Stimulated activated CD8-positive, alpha-beta memory T cell treated with anti-CD3 and anti-CD28 coated beads, Interleukin-15, amount 100 ng/mL, for 48 hours (primary cell): ENCODE results near the gene USH1G.
"Not testable (repeated sequence)": the region's sequence is repeated elsewhere in the genome, so short reads cannot be mapped to it uniquely, and the experiment has no call there.

Experiments used
- DNase-seq, 2 donors: peaks; one replicate each; pipeline ENCODE4 v3.0.0-alpha.2; 2020; ENCODE audit warnings: low read depth in 2 of 2

USH1G gene

DNA sequence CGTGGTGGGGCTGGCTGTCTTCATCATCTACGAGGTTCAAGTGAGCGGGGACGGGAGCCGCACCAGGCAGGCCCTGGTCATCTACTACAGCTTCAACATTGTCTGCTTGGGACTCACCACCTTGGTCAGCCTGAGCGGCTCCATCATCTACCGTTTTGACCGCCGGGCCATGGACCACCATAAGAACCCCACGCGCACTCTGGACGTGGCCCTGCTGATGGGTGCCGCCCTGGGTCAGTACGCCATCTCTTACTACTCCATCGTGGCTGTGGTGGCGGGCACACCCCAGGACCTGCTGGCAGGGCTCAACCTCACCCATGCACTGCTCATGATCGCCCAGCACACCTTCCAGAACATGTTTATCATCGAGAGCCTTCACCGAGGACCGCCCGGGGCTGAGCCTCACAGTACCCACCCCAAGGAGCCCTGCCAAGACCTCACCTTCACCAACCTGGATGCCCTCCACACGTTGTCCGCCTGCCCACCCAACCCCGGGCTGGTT lies 7.5 kb upstream of the USH1G start:
- DNase-seq, result no peak

DNA sequence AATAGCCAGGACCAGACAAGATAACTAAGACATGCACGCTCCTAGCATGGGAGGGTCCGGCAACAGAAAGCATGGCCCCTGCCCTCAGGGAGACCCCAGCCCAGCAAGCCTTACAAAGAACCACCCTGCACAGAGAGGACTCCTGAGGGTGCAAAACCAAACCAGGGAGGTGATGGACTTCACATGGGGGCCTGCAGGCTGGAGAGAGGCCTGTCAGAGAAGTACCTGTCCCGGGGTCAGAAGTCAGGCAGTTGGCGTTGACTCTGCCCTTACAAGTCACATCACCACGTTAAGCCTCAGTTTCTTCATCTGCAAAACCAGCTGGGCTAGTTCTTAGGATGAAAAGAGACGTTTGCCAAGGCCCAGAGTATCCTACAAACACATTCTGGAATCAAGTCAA lies 5.7 kb upstream of the USH1G start:
- DNase-seq, result no peak

DNA sequence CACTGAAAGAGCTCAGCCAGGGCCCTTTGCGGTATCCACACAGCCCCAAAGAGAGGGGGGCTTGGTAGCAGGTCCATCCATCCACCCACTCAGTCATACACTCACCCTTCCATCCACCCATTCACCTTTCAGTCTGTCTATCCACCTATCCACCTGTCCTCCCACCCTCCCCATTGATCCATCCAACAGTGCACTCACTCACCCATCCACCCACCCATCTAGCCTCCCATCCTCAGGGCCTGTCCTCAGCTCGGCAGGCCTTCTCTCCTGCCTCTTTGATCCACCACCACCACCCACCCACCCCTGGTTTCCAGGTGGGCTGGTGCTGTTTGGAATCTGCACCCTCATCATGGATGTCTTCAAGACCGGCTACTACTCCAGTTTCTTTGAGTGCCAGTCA lies 2.2 kb upstream of the USH1G start:
- no peak for DNase-seq

DNA sequence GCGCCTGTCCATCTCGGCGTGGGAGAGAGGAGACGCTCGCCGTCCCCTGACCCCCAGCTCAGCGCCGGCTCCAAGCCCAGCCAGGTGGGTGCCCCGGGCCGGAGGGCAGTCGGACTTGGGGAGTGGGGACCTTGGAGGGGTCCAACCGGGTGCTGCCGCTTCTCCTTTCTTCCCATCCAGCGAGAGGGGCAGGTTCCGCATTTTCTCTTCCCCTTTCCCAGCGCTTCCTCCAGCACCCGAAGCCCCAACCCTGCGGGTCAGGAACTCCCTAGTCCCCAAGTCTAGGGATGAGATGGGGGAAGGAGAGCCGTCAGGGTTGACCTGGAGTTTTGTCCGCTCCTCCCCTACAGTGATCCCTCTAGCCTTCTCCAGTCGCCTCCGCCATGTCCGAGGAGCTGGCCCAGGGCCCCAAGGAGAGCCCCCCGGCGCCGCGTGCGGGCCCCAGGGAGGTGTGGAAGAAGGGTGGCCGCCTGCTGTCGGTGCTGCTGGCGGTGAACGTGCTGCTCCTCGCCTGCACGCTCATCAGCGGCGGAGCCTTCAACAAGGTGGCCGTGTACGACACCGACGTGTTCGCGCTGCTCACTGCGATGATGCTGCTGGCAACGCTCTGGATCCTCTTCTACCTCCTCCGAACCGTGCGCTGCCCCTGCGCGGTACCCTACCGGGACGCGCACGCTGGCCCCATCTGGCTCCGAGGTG lies 1.3 kb upstream of the USH1G start, which contains the start of gene OTOP2:
OTOP2 (plus strand) TSS at position 24 of the 699 bp plus-strand sequence; CDS start at position 384, 360 bp downstream.
- DNase-seq, result no peak

DNA sequence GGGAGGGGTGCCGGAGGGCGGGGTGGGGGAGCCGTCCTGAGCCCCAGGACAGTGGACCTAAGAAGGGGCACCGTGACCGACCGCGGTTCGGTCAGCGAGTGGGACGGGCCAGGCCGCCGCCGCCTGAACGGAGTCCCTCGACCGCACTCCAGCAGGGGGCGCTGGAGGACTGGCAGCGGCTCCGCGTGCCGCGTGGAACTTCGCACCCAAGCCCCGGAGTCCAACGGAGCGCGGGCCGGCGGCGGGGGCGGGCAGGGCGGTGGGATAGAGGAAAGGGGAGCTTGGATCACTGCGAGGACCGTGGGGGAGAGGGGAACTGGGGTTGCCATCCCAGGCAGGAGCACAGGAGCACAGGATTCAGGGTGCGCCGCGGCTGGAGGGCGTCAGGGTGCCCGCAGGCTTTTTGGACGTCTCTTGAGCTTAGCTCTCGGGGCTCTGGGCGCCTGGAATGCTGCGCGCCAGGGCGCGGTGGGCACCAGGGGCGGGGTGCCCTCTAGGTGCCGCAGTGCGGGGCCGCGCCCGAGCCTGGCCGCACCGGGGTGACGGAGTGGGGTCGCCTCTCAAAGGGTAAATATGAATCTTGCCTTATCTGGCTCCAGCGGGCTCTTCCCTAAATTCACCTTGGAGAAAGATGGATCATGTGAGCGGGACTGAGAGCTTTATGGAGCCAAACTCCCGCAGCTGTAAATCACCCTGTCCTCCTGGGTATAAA lies 639 bp upstream of the USH1G start:
- peak; percentile 45 to 54 for DNase-seq

DNA sequence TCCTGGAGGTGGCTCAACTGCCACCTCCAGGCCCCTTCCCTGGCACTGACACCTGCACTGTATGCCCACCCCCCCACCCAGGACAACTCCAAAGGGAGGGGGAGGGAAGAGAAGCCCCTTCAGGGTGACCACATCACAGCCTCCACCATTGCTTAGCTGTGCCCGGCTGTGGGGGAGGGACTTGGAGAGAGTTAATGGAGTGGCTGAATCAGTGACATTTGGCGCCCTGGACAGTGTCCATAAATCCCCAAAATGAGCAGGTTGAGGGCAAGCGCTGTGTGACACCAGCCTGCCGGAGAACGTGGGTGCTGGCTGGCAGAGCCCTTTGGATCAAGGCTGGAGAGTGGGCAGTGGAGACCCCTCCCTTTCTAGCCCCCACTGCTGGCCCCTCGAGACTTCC lies 883 bp downstream of the USH1G start:
- DNase-seq, result no peak

DNA sequence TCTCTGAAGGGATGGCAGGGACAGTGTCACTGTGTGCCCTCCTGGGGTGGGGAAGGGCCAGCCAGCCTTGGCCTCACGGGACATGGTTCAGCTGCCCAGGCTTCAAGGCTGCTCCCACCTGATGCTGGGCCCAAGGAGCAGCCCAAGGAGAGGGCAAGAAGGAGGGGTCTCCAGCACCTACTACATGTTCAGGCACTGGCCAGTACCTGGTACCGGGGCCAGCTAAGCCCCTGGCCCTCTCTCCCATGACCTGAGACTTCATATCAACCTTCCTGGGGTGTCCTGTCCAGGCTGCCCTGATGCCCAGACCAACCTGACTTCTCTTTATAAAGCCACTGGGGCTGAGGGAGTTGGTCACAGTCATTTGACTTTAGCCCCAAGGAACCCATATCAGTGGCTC lies 1.3 kb downstream of the USH1G start:
- no peak for DNase-seq

DNA sequence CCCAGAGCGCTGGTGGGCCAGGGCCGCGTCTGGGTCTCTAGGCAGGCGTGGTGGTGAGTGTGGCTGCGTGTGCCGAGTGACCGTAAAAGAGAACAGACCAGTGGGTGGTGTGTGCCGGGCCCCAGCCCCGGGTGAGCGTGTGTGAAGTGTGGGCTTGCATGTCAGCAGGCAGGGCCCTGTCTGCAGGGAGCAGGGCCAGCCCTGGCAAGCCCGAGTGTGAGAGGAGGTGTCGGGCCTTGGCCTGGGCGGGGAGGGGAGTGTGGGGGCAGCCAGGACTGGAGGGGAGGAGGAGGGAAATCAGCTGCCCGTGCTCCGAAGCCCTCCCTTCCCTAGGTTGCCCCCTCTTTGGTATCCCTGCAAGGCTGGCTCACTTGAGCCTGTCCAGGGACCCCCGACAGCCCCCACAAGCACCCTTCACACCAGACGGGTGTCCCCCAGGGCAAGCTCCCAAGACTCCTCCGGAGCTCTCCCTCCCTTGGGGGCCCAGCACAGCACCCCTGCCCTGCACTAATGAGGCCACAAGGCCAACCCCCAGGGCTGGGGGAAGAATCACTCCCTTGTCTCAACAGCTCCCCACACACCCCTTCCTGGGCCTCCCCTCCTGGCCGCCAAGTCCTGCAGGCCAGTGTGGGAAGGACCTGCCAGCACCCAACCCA lies 1.9 kb downstream of the USH1G start:
- DNase-seq, result no peak

DNA sequence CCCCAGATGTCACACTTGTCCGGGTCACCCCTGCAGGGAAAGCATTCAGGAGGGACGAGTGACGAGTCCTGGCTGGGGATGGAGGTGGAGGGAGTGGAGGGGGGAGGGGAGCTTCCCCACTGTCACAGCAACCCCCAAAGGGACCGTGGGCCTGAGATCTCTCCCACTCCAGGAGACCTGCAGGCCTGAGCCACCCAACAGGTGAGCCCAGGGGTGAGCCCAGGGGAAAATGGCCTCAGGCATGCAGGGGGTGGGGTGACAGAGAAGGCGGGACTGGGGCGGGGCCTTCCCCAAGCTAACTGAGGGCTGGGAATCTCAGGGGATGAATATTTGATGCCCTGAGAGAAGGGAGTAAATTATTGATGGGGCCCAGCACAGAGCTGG lies 2.4 kb downstream of the USH1G start:
- no peak for DNase-seq

DNA sequence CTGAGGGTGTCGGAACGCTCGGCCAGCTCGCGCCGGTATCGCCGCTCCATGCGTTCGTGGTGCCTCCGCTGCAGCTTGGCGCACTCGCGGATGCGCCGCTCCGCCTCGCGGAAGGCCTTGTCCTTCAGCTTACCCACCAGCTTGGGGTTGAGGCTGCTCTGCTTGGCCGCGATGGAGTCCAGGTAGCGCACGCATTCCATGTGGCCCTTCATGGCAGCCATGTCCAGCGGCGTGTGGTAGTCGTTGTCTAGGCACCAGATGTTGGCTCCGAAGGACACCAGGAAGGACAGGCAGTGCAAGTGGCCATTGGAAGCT lies 2.8 kb downstream of the USH1G start:
- DNase-seq, result no peak

DNA sequence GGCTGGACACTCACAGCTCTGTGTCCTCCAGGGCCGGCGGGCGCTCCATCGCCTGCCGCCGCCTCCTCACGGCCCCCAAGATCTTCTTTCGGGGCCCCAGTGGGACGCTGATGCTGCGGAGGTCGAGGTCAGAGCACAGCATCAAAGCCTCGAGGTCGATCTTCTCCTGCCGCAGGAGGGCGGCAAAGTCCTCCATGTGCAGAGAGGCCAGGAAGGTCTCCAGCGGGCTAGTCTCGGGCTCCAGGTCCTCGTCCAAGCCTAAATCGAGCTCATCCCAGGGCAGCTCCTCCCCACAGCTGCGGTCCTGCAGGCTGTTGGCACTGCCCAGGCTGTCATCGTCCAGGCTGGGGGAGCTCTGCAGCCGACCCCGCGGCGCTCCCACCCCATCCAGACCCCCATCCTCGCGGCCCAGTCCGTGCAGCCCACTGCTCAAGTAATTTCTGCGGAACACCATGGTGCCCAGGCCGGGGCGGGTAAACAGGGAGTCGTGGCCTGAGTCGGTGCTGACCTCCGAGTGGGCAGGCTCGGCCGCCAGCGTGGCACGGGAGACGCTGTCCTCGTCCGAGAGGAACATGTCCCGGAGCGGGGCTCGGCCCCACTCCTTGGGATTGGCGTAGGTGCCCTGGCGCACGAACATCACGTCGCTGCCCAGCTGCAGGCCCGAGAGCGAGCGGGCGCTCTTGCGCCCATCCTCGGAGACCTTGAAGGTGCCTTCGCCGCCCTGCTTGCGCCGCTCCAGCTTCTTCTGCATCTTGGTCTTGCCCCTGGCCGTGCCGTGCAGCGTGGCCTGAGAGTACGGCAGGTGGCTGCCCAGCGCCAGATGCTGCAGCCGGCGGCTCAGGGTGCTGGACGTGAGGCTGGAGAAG lies 3.4 kb downstream of the USH1G start:
- DNase-seq, result no peak

DNA sequence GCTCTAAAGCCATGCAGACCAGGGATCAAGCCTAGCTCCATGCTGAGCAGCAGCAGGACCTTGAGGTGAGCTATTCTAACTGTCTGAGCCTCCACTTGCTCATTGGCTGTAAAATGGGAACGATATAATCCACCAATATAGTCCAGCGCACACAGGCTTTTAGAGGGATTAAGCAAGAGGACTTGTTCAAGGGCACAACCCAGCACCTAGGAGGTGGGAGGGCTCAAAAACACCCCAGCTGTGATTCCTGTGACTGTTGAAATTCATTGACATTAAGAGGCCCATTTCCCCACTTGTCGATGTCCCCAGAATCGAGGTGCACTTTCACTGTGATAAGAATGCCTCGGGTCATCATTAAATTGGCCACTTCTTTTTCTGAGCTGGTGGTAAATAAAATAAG lies 4.1 kb downstream of the USH1G start:
- no peak for DNase-seq

DNA sequence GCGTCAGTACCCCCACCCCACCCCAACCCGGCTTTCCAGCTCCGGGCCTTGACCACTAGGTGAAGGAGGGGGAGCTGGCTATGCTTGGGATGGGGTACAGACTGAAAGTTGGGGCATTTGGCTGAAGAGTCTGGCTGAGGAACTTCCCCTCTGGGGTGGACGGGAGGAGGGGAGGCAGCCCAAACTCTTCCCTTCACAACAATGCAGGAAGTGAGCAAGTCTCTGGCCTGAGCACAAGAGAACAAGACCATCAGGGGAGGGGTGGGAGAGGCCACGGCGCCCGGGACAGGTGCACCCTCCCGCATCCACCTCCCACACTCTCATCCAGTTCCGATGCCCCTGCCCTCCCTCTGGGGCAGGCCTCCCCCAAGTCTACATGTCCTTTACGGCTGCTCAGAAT lies 5.6 kb downstream of the USH1G start:
- DNase-seq, result no peak

DNA sequence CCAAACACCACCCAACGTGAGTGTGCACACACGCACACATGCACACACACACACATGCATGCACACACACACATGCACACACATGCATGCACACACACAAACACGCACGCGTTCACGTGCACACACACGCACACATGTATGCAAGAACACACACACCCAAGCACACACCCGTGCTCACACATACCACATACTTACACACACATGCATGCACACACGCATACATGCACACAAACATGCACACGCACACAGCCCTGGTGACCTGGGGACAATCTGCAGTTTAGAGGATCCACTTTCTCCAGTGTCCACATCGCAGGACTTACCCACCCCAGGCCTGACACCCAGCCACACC lies 6.2 kb downstream of the USH1G start:
- DNase-seq, result no peak

DNA sequence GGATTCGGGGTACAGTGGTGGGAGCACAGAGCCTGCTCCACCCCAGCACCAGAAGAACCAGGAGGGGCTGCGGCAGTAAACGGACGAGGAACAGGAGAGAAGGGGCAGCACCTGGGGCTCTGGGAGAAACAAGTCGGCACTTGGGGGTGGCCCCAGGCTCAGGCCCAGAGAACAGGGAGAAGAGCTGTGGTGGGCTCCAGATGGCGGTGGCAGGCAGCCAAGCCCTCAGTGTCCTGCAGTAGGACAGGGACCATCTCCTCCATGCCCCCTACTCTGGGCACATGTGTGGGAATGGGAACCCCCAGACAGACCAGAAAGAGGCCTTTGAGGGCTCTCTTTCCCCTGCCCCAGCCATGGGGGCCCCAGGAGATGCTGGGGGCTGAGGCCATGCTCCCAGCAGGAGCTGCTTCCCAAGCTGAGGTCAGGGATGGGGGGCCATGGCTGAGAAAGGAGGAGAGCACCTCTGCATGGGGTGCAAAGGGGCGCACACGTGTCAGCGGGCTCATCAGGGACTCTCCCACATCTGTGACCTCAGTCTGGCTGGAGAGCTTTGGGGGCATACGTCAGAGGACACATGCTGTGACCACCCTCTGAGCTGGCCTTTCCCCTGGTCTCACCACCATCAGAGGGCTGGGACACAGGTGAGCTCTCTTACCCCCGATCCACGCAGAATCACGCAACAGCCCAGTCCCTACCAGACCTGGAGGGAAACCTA lies 6.8 kb downstream of the USH1G start:
- DNase-seq, result no peak

DNA sequence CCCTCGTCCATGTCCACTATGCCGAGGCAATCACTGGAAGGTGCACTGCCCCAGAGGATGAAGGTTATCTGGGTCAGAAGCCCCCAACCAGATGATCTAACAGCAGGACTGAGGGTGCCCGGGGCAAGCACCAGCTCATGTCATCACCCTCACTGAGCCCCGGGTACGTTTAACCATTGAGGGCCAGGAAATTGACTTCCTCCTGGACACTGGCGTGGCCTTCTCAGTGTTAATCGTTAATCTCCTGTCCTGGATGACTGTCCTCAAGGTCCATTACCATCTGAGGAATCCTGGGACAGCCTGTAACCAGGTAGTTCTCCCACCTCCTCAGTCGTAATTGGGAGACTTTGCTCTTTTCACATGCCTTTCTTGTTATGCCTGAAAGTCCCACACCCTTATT lies 11.6 kb downstream of the USH1G start:
- DNase-seq, result not testable (repeated sequence)

DNA sequence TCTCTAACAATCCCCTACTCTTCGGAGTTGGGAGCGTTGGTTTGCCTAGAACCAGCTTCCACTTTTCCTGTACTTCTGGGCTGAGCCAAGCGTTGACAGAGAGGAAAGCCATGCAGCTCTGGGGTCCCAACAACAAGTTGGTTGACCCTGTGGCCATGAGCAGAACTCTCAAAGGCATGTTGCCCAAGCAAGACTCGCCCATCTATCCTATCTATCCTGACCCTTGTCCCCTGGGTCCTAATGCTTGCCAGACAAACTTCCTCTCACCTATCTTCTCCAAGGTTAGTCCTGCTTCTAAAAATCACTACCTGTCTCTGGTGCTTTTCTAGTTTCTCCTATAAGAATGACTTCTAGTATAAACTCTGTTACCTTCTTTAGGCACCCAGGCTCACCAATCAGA lies 14.0 kb downstream of the USH1G start:
- DNase-seq, result not testable (repeated sequence)

DNA sequence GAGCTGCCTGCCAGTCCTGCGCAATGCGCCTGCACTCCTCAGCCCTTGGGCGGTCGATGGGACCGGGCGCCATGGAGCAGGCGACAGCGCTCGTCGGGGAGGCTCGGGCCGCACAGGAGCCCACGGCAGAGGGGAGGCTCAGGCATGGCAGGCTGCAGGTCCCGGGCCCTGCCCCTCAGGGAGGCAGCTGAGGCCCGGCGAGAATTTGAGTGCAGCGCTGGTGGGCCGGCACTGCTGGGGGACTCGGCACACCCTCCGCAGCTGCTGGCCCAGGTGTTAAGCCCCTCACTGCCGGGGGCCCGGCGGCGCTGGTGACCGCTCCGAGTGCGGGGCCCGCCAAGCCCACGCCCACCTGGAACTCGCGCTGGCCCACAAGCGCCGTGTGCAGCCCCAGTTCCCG lies 16.0 kb downstream of the USH1G start:
- DNase-seq, result no peak

DNA sequence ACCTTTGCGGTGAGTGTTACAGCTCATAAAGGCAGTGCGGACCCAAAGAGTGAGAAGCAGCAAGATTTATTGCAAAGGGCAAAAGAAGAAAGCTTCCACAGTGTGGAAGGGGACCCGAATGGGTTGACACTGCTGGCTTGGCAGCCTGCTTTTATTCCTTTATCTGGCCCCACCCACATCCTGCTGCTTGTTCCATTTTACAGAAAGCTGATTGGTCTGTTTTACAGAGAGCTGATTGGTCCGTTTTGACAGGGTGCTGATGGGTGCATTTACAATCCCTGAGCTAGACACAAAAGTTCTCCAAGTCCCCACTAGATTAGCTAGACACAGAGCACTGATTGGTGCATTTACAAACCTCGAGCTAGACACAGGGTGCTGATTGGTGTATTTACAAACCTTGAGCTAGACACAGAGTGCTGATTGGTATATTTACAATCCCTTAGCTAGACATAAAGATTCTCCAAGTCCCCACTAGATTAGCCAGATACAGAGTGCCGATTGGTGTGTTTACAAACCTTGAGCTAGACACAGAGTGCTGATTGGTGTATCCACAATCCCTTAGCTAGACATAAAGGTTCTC lies 16.8 kb downstream of the USH1G start:
- DNase-seq, result not testable (repeated sequence)

DNA sequence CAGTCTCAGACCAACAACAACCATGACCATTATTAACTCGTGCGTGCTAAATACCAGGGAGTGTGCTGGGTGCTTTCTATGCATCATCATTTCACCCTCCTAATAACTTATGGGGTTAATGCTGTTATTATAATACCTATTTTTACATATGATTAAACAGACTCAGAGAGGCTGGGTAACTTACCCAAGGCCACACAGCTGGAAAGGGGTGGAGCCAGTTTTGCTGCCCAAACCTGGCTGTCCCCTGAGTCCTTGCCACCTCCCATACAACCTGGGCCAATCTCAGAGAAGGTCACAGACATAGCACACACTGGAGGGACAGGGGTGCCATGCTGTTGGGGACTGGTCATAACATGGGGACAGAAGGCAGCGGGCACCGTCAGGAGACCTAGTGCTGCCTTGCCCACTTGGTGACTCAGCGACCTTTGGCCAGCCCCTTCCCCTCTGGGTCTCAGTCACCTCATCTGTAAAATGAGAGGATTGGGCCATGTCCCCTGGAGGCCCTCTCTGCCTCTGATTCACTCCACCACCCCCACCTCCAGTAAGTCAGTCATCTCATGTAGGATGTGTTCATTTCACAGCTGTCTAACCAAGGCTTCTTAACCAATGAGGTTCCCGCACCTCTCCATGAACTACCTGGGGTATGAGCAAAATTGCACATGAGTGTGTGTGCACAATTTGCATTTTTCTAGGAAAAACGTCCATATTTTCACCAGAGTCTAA lies 18.2 kb downstream of the USH1G start:
- no peak for DNase-seq
